K562 (cell line): Measurements from ENCODE around the gene LSM12. TPM values are rescaled to one million over a fixed set of nuclear protein-coding genes. Genes with fewer than 3 reads are reported as not detected.
A peak's percentile ranks its signal among the peaks of the same experiment; 100 is the strongest.

Source experiments
- ARID2 ChIP-seq: fragments of 450-650 bp; IDR thresholded peaks from 2 replicates; pipeline ENCODE4 v1.6.1; 2017; ENCODE audit warnings: antibody characterized with exemption, mild to moderate bottlenecking
- ATF1 ChIP-seq, 2 experiments: fragments of 450-650 bp in 1 of 2; IDR thresholded peaks; 2 replicates each; pipeline ENCODE4 v1.6.1; 2016; ENCODE audit warnings: missing compliant biosample characterization in 1 of 2, missing genetic modification characterization in 1 of 2
- RAD21 ChIP-seq, 2 experiments: fragments of 250-450 bp in 1 of 2; fragments of 450-650 bp in 1 of 2; sonication (Bioruptor Pico) in 1 of 2; formaldehyde crosslinking in 1 of 2; IDR thresholded peaks in 1 of 2; conservative IDR thresholded peaks in 1 of 2; 2 replicates each; pipeline versions ENCODE4 v1.4.0 to v1.8.0; 2020 to 2022; ENCODE audit warnings: mild to moderate bottlenecking in 2 of 2, moderate library complexity in 1 of 2
- SAFB ChIP-seq: fragments of 200-400 bp; formaldehyde crosslinking; IDR thresholded peaks from 2 replicates; pipeline ENCODE4 v1.6.1; 2017; ENCODE audit warnings: low read depth, low read length, borderline replicate concordance
- ZBTB7A ChIP-seq: IDR thresholded peaks from 2 replicates; pipeline ENCODE4 v1.6.1; 2011; ENCODE audit warnings: low read depth, mild to moderate bottlenecking, low read length, moderate library complexity, borderline replicate concordance; ENCODE audit not compliant: control insufficient read depth
- polyA plus RNA-seq, 8 experiments: library from polyadenylated mRNA; depleted of rRNA in 4 of 8; stranded (reverse) in 5 of 8; unstranded in 3 of 8; fragments of >200 nt; fragmentation: Nextera tagmentation in 2 of 8; fragmentation: Illumina TruSeq in 1 of 8; extraction: Ambion mirVana in 2 of 8; extraction: Trizol in 1 of 8; gene quantifications; 2 replicates each; pipeline versions ENCODE4 v1.2.1 to v1.2.3, GENCODE V29; 2011 to 2014; ENCODE audit warnings: inconsistent platforms in 1 of 8, missing spikeins in 1 of 8
- total RNA-seq, 7 experiments: library from RNA; depleted of rRNA in 6 of 7; stranded (reverse); fragments of >200 nt in 6 of 7; fragmentation: Illumina TruSeq in 2 of 7; extraction: Trizol in 2 of 7; gene quantifications; 2 replicates each; pipeline versions ENCODE4 v1.2.1 to v1.2.3, GENCODE V29; 2011 to 2021; ENCODE audit warnings: low replicate concordance in 1 of 7
- TF ChIP-seq, protein P1 (sequence below): sonication (generic); formaldehyde crosslinking; IDR thresholded peaks from 2 replicates; pipeline ENCODE4 v1.8.0; 2023; ENCODE audit warnings: mild to moderate bottlenecking, missing genetic modification reagents
- TF ChIP-seq, protein P2 (sequence below): sonication (generic); formaldehyde crosslinking; IDR thresholded peaks from 2 replicates; pipeline ENCODE4 v1.8.0; 2022; ENCODE audit warnings: missing genetic modification reagents, mild to moderate bottlenecking, moderate library complexity, borderline replicate concordance
- TF ChIP-seq, protein P3 (sequence below): fragments of 450-650 bp; formaldehyde crosslinking; IDR thresholded peaks from 2 replicates; pipeline ENCODE4 v1.4.0; 2020; ENCODE audit warnings: mild to moderate bottlenecking, moderate library complexity
- TF ChIP-seq, protein P4 (sequence below): IDR thresholded peaks from 2 replicates; pipeline ENCODE4 v1.6.1; 2016; ENCODE audit warnings: missing genetic modification characterization, missing compliant biosample characterization
- TF ChIP-seq, protein P5 (sequence below), 2 experiments: fragments of 450-650 bp; formaldehyde crosslinking in 1 of 2; IDR thresholded peaks; 2 replicates each; pipeline versions ENCODE4 v1.4.0 to v1.6.1; 2014 to 2020; ENCODE audit warnings: mild to moderate bottlenecking in 2 of 2, borderline replicate concordance in 1 of 2, low read depth in 1 of 2

LSM12 gene
- total and polyA plus RNA-seq, 9 of the 15 experiments (the other 6 are each of a cell fraction or from before 2014, with no cell fraction given) = 53.0 to 258 (median 89.3) TPM

DNA sequence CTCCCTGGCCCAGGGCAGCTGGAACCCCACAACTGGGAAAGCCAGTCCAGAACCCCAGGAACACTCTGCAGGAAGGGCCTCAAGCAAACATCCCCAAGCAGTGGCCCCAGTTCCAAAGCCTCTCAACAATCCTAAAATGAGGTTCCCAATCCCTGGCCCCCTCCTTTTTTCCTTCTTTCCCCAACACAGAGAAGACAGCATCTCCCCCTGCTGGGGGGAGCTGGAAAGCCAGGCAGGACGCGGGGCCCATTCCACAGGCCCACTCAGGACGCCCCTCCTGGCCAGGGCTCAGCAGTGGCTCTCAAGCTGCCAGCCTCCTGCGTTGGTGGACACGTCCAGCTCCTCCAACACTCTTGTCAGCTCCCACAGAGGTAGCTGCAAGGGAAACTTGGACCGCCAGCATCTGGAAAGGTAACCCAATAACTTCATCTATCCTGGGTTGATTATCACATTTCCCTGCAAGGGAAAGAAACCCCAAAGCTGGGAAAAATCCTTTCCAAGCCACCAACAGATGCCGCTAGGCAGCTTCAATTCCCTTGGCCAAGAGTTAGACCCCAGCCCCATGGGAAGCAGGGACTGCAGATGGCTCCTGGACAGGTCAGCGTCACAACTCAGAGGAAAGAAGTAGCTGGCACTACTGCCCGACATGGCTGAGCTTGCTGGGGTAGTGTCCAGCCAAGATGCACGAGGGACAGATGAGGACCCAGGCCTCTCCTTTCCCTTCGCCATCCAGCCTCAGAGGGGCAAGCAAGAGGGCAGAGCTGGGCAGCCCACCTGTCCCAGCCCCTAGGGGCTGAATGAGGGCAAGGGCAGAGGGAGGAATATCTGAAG, 49.3 kb upstream of the LSM12 start (continued):
- TF ChIP-seq, protein P1, sequence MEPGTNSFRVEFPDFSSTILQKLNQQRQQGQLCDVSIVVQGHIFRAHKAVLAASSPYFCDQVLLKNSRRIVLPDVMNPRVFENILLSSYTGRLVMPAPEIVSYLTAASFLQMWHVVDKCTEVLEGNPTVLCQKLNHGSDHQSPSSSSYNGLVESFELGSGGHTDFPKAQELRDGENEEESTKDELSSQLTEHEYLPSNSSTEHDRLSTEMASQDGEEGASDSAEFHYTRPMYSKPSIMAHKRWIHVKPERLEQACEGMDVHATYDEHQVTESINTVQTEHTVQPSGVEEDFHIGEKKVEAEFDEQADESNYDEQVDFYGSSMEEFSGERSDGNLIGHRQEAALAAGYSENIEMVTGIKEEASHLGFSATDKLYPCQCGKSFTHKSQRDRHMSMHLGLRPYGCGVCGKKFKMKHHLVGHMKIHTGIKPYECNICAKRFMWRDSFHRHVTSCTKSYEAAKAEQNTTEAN (CRISPR knock-in tag) = no peak
- TF ChIP-seq, protein P2, sequence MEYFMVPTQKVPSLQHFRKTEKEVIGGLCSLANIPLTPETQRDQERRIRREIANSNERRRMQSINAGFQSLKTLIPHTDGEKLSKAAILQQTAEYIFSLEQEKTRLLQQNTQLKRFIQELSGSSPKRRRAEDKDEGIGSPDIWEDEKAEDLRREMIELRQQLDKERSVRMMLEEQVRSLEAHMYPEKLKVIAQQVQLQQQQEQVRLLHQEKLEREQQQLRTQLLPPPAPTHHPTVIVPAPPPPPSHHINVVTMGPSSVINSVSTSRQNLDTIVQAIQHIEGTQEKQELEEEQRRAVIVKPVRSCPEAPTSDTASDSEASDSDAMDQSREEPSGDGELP = peak; percentile 37; the same call in 1 of the 2 replicates
- no peak for TF ChIP-seq ARID2
- no peak for TF ChIP-seq ATF1 (CRISPR knock-in tag; IDR thresholded peaks at IDR 0.05)
- peak; percentile 20; the same call in 1 of the 2 replicates for TF ChIP-seq ATF1 (tag; IDR thresholded peaks at IDR 0.05)
- TF ChIP-seq, protein P3, sequence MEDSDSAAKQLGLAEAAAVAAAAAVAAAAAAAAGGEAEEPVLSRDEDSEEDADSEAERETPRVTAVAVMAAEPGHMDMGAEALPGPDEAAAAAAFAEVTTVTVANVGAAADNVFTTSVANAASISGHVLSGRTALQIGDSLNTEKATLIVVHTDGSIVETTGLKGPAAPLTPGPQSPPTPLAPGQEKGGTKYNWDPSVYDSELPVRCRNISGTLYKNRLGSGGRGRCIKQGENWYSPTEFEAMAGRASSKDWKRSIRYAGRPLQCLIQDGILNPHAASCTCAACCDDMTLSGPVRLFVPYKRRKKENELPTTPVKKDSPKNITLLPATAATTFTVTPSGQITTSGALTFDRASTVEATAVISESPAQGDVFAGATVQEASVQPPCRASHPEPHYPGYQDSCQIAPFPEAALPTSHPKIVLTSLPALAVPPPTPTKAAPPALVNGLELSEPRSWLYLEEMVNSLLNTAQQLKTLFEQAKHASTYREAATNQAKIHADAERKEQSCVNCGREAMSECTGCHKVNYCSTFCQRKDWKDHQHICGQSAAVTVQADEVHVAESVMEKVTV (CRISPR knock-in tag) = 0 out of 2 replicates have a peak, but pooled peaks have one; percentile 10
- TF ChIP-seq, protein P4, sequence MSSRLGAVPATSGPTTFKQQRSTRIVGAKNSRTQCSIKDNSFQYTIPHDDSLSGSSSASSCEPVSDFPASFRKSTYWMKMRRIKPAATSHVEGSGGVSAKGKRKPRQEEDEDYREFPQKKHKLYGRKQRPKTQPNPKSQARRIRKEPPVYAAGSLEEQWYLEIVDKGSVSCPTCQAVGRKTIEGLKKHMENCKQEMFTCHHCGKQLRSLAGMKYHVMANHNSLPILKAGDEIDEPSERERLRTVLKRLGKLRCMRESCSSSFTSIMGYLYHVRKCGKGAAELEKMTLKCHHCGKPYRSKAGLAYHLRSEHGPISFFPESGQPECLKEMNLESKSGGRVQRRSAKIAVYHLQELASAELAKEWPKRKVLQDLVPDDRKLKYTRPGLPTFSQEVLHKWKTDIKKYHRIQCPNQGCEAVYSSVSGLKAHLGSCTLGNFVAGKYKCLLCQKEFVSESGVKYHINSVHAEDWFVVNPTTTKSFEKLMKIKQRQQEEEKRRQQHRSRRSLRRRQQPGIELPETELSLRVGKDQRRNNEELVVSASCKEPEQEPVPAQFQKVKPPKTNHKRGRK = no peak
- TF ChIP-seq SAFB = peak; percentile 82; the same call in 1 of the 2 replicates
- peak; percentile 45 to 78 for TF ChIP-seq RAD21 (CRISPR knock-in tag; conservative IDR thresholded peaks at IDR 0.05 in 1 of 2, IDR thresholded peaks at IDR 0.05 in 1 of 2)
- TF ChIP-seq, protein P5, sequence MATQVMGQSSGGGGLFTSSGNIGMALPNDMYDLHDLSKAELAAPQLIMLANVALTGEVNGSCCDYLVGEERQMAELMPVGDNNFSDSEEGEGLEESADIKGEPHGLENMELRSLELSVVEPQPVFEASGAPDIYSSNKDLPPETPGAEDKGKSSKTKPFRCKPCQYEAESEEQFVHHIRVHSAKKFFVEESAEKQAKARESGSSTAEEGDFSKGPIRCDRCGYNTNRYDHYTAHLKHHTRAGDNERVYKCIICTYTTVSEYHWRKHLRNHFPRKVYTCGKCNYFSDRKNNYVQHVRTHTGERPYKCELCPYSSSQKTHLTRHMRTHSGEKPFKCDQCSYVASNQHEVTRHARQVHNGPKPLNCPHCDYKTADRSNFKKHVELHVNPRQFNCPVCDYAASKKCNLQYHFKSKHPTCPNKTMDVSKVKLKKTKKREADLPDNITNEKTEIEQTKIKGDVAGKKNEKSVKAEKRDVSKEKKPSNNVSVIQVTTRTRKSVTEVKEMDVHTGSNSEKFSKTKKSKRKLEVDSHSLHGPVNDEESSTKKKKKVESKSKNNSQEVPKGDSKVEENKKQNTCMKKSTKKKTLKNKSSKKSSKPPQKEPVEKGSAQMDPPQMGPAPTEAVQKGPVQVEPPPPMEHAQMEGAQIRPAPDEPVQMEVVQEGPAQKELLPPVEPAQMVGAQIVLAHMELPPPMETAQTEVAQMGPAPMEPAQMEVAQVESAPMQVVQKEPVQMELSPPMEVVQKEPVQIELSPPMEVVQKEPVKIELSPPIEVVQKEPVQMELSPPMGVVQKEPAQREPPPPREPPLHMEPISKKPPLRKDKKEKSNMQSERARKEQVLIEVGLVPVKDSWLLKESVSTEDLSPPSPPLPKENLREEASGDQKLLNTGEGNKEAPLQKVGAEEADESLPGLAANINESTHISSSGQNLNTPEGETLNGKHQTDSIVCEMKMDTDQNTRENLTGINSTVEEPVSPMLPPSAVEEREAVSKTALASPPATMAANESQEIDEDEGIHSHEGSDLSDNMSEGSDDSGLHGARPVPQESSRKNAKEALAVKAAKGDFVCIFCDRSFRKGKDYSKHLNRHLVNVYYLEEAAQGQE (IDR thresholded peaks at IDR 0.05; ENCODE audit: borderline replicate concordance) = peak; percentile 63; the same call in 1 of the 2 replicates
- TF ChIP-seq, protein P5 (CRISPR knock-in tag; IDR thresholded peaks at IDR 0.05; ENCODE audit: low read depth) = no peak
- TF ChIP-seq ZBTB7A = peak; percentile 68; the same call in 1 of the 2 replicates
